LNCAP (cell line): ENCODE data around the gene ZNF10.

Source experiments
- TF ChIP-seq, protein P1 (sequence below): fragments of 450-650 bp; IDR thresholded peaks from 2 replicates; pipeline ENCODE4 v1.5.1; 2017; ENCODE audit warnings: mild to moderate bottlenecking

The ZNF10 gene

GRCh38 chr12:133202493-133203343, 72.3 kb downstream of the ZNF10 start:
- TF ChIP-seq, protein P1, sequence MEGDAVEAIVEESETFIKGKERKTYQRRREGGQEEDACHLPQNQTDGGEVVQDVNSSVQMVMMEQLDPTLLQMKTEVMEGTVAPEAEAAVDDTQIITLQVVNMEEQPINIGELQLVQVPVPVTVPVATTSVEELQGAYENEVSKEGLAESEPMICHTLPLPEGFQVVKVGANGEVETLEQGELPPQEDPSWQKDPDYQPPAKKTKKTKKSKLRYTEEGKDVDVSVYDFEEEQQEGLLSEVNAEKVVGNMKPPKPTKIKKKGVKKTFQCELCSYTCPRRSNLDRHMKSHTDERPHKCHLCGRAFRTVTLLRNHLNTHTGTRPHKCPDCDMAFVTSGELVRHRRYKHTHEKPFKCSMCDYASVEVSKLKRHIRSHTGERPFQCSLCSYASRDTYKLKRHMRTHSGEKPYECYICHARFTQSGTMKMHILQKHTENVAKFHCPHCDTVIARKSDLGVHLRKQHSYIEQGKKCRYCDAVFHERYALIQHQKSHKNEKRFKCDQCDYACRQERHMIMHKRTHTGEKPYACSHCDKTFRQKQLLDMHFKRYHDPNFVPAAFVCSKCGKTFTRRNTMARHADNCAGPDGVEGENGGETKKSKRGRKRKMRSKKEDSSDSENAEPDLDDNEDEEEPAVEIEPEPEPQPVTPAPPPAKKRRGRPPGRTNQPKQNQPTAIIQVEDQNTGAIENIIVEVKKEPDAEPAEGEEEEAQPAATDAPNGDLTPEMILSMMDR: no peak

DNA sequence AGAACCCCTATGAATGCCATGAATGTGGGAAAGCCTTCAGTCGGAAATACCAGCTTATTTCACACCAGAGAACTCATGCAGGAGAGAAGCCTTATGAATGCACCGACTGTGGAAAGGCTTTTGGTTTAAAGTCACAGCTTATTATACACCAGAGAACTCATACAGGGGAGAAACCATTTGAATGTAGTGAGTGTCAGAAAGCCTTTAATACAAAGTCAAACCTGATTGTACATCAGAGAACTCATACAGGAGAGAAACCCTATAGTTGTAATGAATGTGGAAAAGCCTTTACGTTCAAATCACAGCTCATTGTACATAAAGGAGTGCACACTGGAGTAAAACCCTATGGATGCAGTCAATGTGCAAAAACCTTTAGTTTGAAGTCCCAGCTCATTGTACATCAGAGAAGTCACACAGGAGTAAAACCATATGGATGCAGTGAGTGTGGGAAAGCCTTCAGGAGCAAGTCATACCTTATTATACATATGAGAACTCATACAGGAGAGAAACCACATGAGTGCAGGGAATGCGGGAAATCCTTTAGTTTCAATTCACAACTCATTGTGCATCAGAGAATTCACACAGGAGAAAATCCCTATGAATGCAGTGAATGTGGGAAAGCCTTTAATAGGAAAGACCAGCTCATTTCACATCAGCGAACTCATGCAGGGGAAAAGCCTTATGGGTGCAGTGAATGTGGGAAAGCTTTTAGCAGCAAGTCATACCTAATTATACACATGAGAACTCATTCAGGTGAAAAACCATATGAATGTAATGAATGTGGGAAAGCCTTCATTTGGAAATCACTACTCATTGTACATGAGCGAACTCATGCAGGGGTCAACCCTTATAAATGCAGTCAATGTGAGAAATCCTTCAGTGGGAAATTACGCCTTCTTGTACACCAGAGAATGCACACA, 73.2 kb downstream of the ZNF10 start:
- TF ChIP-seq, protein P1: no peak

GRCh38 chr12:133204264-133204603, 73.8 kb downstream of the ZNF10 start:
- TF ChIP-seq, protein P1: no peak

DNA sequence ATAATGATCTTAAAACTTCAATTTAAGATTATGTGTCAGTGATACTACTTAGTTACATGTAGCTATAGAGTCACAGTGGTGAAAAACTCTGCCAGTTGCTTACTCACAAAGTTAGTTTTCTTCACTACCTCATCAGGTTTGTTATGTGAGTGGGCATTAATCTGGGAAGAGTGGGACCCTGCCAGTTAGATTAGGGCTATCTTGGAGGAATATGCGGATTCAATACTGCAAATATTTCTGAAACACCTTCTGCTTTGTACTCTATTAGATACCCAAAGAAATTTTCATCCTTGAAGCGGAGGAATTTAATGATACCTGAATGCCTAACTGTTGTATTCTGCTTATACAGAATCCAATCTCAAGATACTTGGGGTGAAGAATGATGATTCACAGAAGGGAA, 76.0 kb downstream of the ZNF10 start:
- TF ChIP-seq, protein P1: no peak
